ENCODE measurements around the gene TAGLN3. TPM values are rescaled to one million over a fixed set of nuclear protein-coding genes. Genes with fewer than 3 reads are reported as not detected.
"Not testable (repeated sequence)": the region's sequence is repeated elsewhere in the genome, so short reads cannot be mapped to it uniquely, and the experiment has no call there.

TAGLN3 gene
- total and polyA plus RNA-seq, 8 donors, result 0.87 to 5.3 (median 2.2) TPM; not detected in 4

DNA sequence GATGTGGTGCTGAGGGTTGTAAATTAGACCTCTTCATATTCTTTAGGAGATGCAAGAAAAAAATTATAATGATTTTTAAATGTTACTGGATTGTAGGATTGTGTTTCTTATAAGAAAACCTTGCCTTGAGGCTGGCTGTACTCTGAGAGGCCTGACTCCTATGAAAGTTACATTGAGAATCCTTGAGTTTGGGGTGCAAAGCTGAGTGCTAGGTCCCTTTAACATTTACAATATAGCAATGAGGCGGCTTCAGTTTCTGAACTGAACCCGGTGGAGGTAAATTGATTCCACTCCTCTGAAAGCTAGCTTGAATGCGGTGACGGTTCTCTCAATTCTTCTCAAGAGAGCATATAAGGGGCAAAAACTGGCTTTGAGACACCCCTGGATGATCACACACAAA, 35.7 kb downstream of the TAGLN3 start, which contains the start of gene TMPRSS7:
TMPRSS7 (plus strand) TSS at position 301 of the 400 bp plus-strand sequence. CDS start 110 bp downstream, outside the sequence.
- Histone ChIP-seq H3K36me3 (no peaks in the 10 kb centered on the region), H3K4me3 (no peak within 1 kb of the TSS), H3K9me3 (no peaks in the 10 kb centered on the region), H3K4me1 (peaks cover 0 to 8% (median 0%) of the 10 kb centered on the region in 4 donors), H3K27ac (no peak within 1 kb of the TSS), H3K27me3 (no peaks in the 10 kb centered on the region)
- 94 to 97% (median 94%) methylated on average over 4 of the region's 4 CpGs for WGBS, 5 donors
- no peak for DNase-seq
- TF ChIP-seq EP300 (IDR thresholded peaks at IDR 0.05) (no peak), POLR2A (IDR thresholded peaks at IDR 0.05) (no peak), POLR2AphosphoS5 (IDR thresholded peaks at IDR 0.05) (no peak), CTCF (IDR thresholded peaks at IDR 0.05) (no peak)
- intact Hi-C loops (cut with DNase I; ENCODE audit: low total_unique reads), result no loop called here

DNA sequence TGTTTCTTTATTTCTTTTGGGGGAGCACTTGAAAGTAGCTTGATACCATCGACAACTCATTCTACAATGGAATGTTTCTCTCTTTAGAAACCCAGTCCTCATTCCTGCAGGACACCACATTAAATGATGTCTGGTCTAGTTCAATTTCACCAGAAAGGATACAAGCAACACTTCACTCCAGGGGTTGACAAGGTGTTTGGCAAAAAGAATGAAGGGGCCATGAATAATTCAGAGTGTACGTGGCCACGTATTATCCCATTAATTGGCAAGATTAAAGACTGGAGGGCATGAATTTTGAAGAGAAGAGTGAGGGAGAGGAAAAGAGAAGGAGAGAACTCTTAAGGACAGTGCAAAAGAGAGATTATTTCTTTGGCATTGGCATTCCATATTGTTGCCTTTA, 36.5 kb downstream of the TAGLN3 start:
- Histone ChIP-seq H3K36me3 (no peaks in the 10 kb centered on the region), H3K4me1 (peaks cover 0 to 8% (median 0%) of the 10 kb centered on the region in 4 donors), H3K9me3 (no peaks in the 10 kb centered on the region), H3K4me3 (no peak overlapping the region), H3K27ac (no peak overlapping the region), H3K27me3 (no peaks in the 10 kb centered on the region)
- TF ChIP-seq EP300 (IDR thresholded peaks at IDR 0.05), result no peak
- no peak for TF ChIP-seq POLR2AphosphoS5 (IDR thresholded peaks at IDR 0.05)
- TF ChIP-seq POLR2A (IDR thresholded peaks at IDR 0.05), result no peak
- no peak for TF ChIP-seq CTCF (IDR thresholded peaks at IDR 0.05)
- intact Hi-C loops (cut with DNase I; ENCODE audit: low total_unique reads), result no loop called here
- DNase-seq, result no peak
- 78 to 96% (median 95%) methylated on average over 3 of the region's 3 CpGs for WGBS, 5 donors

DNA sequence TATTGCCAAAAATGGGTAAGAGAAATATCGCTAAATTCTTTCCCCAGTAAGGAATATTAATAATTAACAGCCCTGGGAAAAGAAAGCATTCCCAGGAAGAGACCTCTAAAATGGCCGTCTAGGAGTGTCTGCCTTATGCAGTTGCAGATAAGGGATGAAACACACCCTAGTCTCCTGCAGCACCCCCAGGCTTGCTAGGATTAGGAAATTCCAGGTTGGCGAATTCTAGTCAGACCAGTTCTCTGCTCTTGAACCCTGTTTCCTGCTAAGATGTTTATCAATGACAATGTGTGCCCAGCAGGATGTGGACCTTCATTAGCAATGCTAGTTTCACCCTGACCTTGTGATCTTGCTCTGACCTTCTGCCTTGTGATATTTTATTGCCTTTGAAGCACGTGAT, 38.5 kb downstream of the TAGLN3 start:
- H3K4me3 ChIP-seq; DNase-seq; H3K9me3 ChIP-seq; H3K27ac ChIP-seq; H3K4me1 ChIP-seq; H3K36me3 ChIP-seq; H3K27me3 ChIP-seq; intact Hi-C loops (cut with DNase I; ENCODE audit: low total_unique reads): not testable (repeated sequence)
- 56 to 64% (median 59%) methylated on average over 4 of the region's 4 CpGs for WGBS, 5 donors

DNA sequence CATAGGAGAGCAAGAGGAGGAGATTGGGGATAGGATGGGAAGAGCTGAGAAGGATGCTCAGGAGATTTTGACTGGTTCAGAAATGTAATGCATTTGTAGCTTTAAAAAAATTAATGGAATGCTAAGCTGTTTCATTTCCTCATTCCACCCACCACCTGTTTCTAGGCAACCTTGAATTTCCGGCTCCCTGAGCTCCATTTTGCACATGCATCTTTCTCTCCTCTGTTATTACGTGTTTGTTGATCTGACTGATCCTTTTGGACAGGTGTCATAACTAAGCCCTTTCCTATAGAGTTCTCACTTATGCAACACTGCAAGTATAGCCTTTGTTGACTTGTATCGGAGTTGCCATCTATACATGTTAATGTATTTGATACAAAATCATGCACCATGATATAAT, 40.1 kb downstream of the TAGLN3 start:
- TF ChIP-seq CTCF (IDR thresholded peaks at IDR 0.05) (no peak), EP300 (IDR thresholded peaks at IDR 0.05) (no peak), POLR2A (IDR thresholded peaks at IDR 0.05) (no peak), POLR2AphosphoS5 (IDR thresholded peaks at IDR 0.05) (peak in 1 of 3 donors; percentile 14)
- Histone ChIP-seq H3K36me3 (no peaks in the 10 kb centered on the region), H3K4me3 (no peak overlapping the region), H3K27ac (no peak overlapping the region), H3K9me3 (no peaks in the 10 kb centered on the region), H3K4me1 (peaks cover 0 to 21% (median 10%) of the 10 kb centered on the region in 4 donors), H3K27me3 (no peaks in the 10 kb centered on the region)
- peak in 1 of 2 donors; percentile 68 for DNase-seq
- 45 to 58% (median 52%) methylated on average over 3 of the region's 3 CpGs for WGBS, 5 donors
- intact Hi-C loops (cut with DNase I; ENCODE audit: low total_unique reads), result no loop called here

DNA sequence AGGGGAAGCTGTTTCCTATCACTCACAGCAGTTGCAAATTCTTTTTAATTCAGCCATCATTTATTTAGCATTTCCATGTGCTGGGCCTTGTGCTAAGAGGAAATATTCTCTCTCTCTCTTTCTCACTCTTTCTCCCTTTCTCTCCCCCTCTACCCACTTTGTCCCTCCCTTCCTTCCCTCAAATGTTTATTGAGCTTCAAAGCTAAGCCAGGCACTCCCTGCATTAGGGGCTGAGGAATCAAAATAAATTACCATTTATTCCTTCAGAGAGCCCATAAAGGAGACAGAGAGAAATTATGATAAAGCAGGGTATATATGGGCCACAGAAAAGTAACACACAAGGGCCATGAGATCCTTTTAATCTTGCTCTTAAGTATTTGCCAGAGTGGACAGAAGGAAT, 42.6 kb downstream of the TAGLN3 start:
- DNase-seq, result no peak
- TF ChIP-seq EP300 (IDR thresholded peaks at IDR 0.05) (no peak), CTCF (IDR thresholded peaks at IDR 0.05) (no peak), POLR2AphosphoS5 (IDR thresholded peaks at IDR 0.05) (no peak), POLR2A (IDR thresholded peaks at IDR 0.05) (no peak)
- no peaks in the 10 kb centered on the region for H3K9me3 ChIP-seq

More for the DNA sequence above, 42.6 kb downstream of the TAGLN3 start:
- no peak overlapping the region for H3K27ac ChIP-seq
- H3K4me1 ChIP-seq, result peaks cover 0 to 25% (median 11%) of the 10 kb centered on the region in 4 donors
- H3K36me3 ChIP-seq, result no peaks in the 10 kb centered on the region
- H3K27me3 ChIP-seq, result no peaks in the 10 kb centered on the region
- no peak overlapping the region for H3K4me3 ChIP-seq
- intact Hi-C loops (cut with DNase I; ENCODE audit: low total_unique reads), result no loop called here
